Smooth muscle cell (in vitro differentiated cells): Measurements from ENCODE around the gene FAM240B. TPM values are rescaled to one million over a fixed set of nuclear protein-coding genes. Genes with fewer than 3 reads are reported as not detected.

Source experiments
- DNase-seq: peaks from one replicate; lab custom pipeline; 2025; ENCODE audit not compliant: unreplicated experiment; lab: John Stamatoyannopoulos, UW
- H2AFZ ChIP-seq: fragments of 200-600 bp; sonication (generic); 2 replicates; pipeline ENCODE4 v1.6.0; 2016; ENCODE audit warnings: antibody characterized with exemption, low read depth, mild to moderate bottlenecking
- H3F3A ChIP-seq: fragments of 200-600 bp; sonication (generic); 2 replicates; pipeline ENCODE4 v1.6.0; 2017; ENCODE audit warnings: antibody characterized with exemption, low read depth
- H3K27ac ChIP-seq: fragments of 200-600 bp; sonication (generic); 2 replicates; pipeline ENCODE4 v1.5.1; 2016; ENCODE audit warnings: low read depth, mild to moderate bottlenecking
- H3K27me3 ChIP-seq: fragments of 200-600 bp; sonication (generic); 2 replicates; pipeline ENCODE4 v1.6.1; 2016; ENCODE audit warnings: low read depth, mild to moderate bottlenecking
- H3K36me3 ChIP-seq: fragments of 200-600 bp; sonication (generic); 2 replicates; pipeline ENCODE4 v1.5.1; 2016; ENCODE audit warnings: low read depth
- H3K4me1 ChIP-seq: fragments of 200-600 bp; sonication (generic); 2 replicates; pipeline ENCODE4 v1.5.1; 2016; ENCODE audit warnings: low read depth
- H3K4me2 ChIP-seq: fragments of 200-600 bp; sonication (generic); 2 replicates; pipeline ENCODE4 v1.6.0; 2016; ENCODE audit warnings: mild to moderate bottlenecking
- H3K4me3 ChIP-seq: fragments of 200-600 bp; sonication (generic); 2 replicates; pipeline ENCODE4 v1.5.1; 2016; ENCODE audit warnings: mild to moderate bottlenecking
- H3K79me2 ChIP-seq: fragments of 200-600 bp; sonication (generic); 2 replicates; pipeline ENCODE4 v1.6.0; 2016; ENCODE audit warnings: low read depth, mild to moderate bottlenecking
- H3K9ac ChIP-seq: fragments of 200-600 bp; sonication (generic); 2 replicates; pipeline ENCODE4 v1.6.0; 2016; ENCODE audit warnings: low read depth
- H3K9me3 ChIP-seq: fragments of 200-600 bp; sonication (generic); replicated peaks from 2 replicates; pipeline ENCODE4 v1.5.1; 2016; ENCODE audit warnings: low read depth
- H4K20me1 ChIP-seq: fragments of 200-600 bp; sonication (generic); 2 replicates; pipeline ENCODE4 v1.6.0; 2016; ENCODE audit warnings: low read depth
- CTCF ChIP-seq: fragments of 200-600 bp; sonication (generic); IDR thresholded peaks from 2 replicates; pipeline ENCODE4 v1.5.1; 2017; ENCODE audit warnings: borderline replicate concordance, mild to moderate bottlenecking, antibody characterized with exemption; ENCODE audit not compliant: insufficient read depth, poor library complexity, severe bottlenecking
- WGBS: methylation state at CpG from one replicate; pipeline ENCODE4 v1.1.7; 2016; ENCODE audit warnings: low lambda C conversion rate; 5-methylcytosine and 5-hydroxymethylcytosine counted together
- polyA plus RNA-seq: library from polyadenylated mRNA; unstranded; fragments of >200 nt; fragmentation: Nextera tagmentation; extraction: Ambion mirVana; gene quantifications from 2 replicates; pipeline ENCODE4 v1.2.1, GENCODE V29; 2016
- total RNA-seq: library from RNA; depleted of rRNA; stranded (reverse); fragments of >200 nt; gene quantifications from 2 replicates; pipeline ENCODE4 v1.2.3, GENCODE V29; 2014

The FAM240B gene
- total and polyA plus RNA-seq, 2 experiments from 2014 or later = not detected

GRCh38 chr9:38700695-38701094, 19.2 kb downstream of the FAM240B start:
- H3K9me3 ChIP-seq = no peaks in the 10 kb centered on the region
- H3K36me3 ChIP-seq = no peaks in the 10 kb centered on the region
- H3K4me2 ChIP-seq = no peak overlapping the region
- H3K27me3 ChIP-seq = peaks cover 3% of the 10 kb centered on the region
- H2AFZ ChIP-seq = no peak overlapping the region
- H3K4me1 ChIP-seq = no peaks in the 10 kb centered on the region
- no peaks in the 10 kb centered on the region for H3K79me2 ChIP-seq
- no peaks in the 10 kb centered on the region for H4K20me1 ChIP-seq
- no peak for DNase-seq
- H3K27ac ChIP-seq = no peak overlapping the region
- H3K9ac ChIP-seq = no peak overlapping the region
- no peaks in the 10 kb centered on the region for H3F3A ChIP-seq
- H3K4me3 ChIP-seq = no peak overlapping the region
- no peak for TF ChIP-seq CTCF
- 61% methylated on average over 1 of the region's 1 CpG for WGBS

- Histone ChIP-seq H3K4me3 (no peak overlapping the region), H3K27me3 (no peaks in the 10 kb centered on the region)
- WGBS = 94% methylated on average over 7 of the region's 7 CpGs
Observed at GRCh38 chr9:38699337-38699736, 20.6 kb downstream of the FAM240B start.

GRCh38 chr9:38697776-38698300, 22.1 kb downstream of the FAM240B start:
- Histone ChIP-seq H3K27me3 (no peaks in the 10 kb centered on the region), H3K4me1 (no peaks in the 10 kb centered on the region), H2AFZ (no peak overlapping the region), H3K4me2 (no peak overlapping the region), H4K20me1 (no peaks in the 10 kb centered on the region), H3K4me3 (no peak overlapping the region), H3K27ac (no peak overlapping the region), H3K9ac (no peak overlapping the region), H3K36me3 (no peaks in the 10 kb centered on the region), H3F3A (no peaks in the 10 kb centered on the region), H3K9me3 (no peaks in the 10 kb centered on the region), H3K79me2 (no peaks in the 10 kb centered on the region)
- no peak for TF ChIP-seq CTCF
- 76% methylated on average over 2 of the region's 2 CpGs for WGBS
- no peak for DNase-seq

More at GRCh38 chr9:38699337-38699736, 20.6 kb downstream of the FAM240B start:
- Histone ChIP-seq H3K9me3 (no peaks in the 10 kb centered on the region), H3K4me1 (no peaks in the 10 kb centered on the region), H3K79me2 (no peaks in the 10 kb centered on the region), H3K27ac (no peak overlapping the region), H3K9ac (no peak overlapping the region), H3K4me2 (no peak overlapping the region), H3K36me3 (no peaks in the 10 kb centered on the region), H3F3A (no peaks in the 10 kb centered on the region), H2AFZ (no peak overlapping the region), H4K20me1 (no peaks in the 10 kb centered on the region)
- DNase-seq = no peak
- TF ChIP-seq CTCF = no peak

GRCh38 chr9:38696999-38697398, 22.9 kb downstream of the FAM240B start:
- H3K4me1 ChIP-seq = no peaks in the 10 kb centered on the region
- no peak overlapping the region for H3K4me3 ChIP-seq
- no peak overlapping the region for H2AFZ ChIP-seq
- no peak for TF ChIP-seq CTCF
- WGBS = 93% methylated on average over 3 of the region's 3 CpGs
- no peak overlapping the region for H3K4me2 ChIP-seq
- H3K9ac ChIP-seq = no peak overlapping the region
- no peaks in the 10 kb centered on the region for H4K20me1 ChIP-seq
- H3K9me3 ChIP-seq = no peaks in the 10 kb centered on the region
- H3K27me3 ChIP-seq = no peaks in the 10 kb centered on the region
- no peaks in the 10 kb centered on the region for H3F3A ChIP-seq
- H3K27ac ChIP-seq = no peak overlapping the region
- no peaks in the 10 kb centered on the region for H3K79me2 ChIP-seq
- H3K36me3 ChIP-seq = no peaks in the 10 kb centered on the region
- no peak for DNase-seq
